Natural killer cell treated with Interleukin-12 subunit alpha and Interleukin-12 subunit beta and Interleukin-15 and Interleukin-18, amount 100 ng/mL, for 72 hours (primary cell): Measurements from ENCODE around the gene USP17L28. TPM values are rescaled to one million over a fixed set of nuclear protein-coding genes. Genes with fewer than 3 reads are reported as not detected.
A peak's percentile ranks its signal among the peaks of the same experiment; 100 is the strongest.
"Not testable (repeated sequence)": the region's sequence is repeated elsewhere in the genome, so short reads cannot be mapped to it uniquely, and the experiment has no call there.

Experiments used
- ATAC-seq, 2 donors: fragments of 150-1000 bp; cut with Tn5 transposase in 1 of 2; sonication (Bioruptor Pico), chemical (Tn5 transposase) in 1 of 2; 2 replicates each; pipeline ENCODE4 v1.10.0; 2021
- DNase-seq: peaks from one replicate; pipeline ENCODE4 v3.0.0; 2022; ENCODE audit warnings: low spot score
- H3K27ac Mint-ChIP-seq, 2 donors: 1 replicate in 1 of 2; 2 replicates in 1 of 2; pipeline ENCODE4 v1.8.0; 2022; ENCODE audit warnings: mixed read lengths in 2 of 2, mild to moderate bottlenecking in 1 of 2, moderate library complexity in 1 of 2
- H3K27me3 Mint-ChIP-seq, 2 donors: 1 replicate in 1 of 2; 2 replicates in 1 of 2; pipeline ENCODE4 v1.8.0; 2022; ENCODE audit warnings: mixed read lengths in 2 of 2
- H3K36me3 Mint-ChIP-seq: one replicate; pipeline ENCODE4 v1.8.0; 2022; ENCODE audit warnings: mixed read lengths
- H3K4me1 Mint-ChIP-seq, 2 donors: 1 replicate in 1 of 2; 2 replicates in 1 of 2; pipeline ENCODE4 v1.8.0; 2022; ENCODE audit warnings: low read depth in 2 of 2, mixed read lengths in 2 of 2, mild to moderate bottlenecking in 1 of 2
- H3K4me3 Mint-ChIP-seq: one replicate; pipeline ENCODE4 v1.8.0; 2022; ENCODE audit warnings: mixed read lengths
- H3K9me3 Mint-ChIP-seq: 2 replicates; pipeline ENCODE4 v1.8.0; 2022; ENCODE audit warnings: mixed read lengths
- total RNA-seq, 2 donors: library from RNA; stranded (reverse); gene quantifications; one replicate each; pipeline ENCODE4 v1.2.3, GENCODE V29; 2022

Gene USP17L28
- total RNA-seq: not detected

GRCh38 chr4:9348593-9348992, at the start of gene USP17L28:
Gene USP17L28, plus strand, starts transcription at chr4:9348893. Its CDS starts 0 bp downstream, at chr4:9348893.
- DNase-seq, H3K27me3 Mint-ChIP-seq, H3K27ac Mint-ChIP-seq, H3K36me3 Mint-ChIP-seq, H3K4me1 Mint-ChIP-seq, H3K9me3 Mint-ChIP-seq, ATAC-seq, H3K4me3 Mint-ChIP-seq: not testable (repeated sequence)

GRCh38 chr4:9324191-9324590, 24.5 kb upstream of the USP17L28 start:
- not testable (repeated sequence) for H3K9me3 Mint-ChIP-seq, ATAC-seq, H3K27ac Mint-ChIP-seq, H3K4me3 Mint-ChIP-seq, H3K27me3 Mint-ChIP-seq, H3K36me3 Mint-ChIP-seq, H3K4me1 Mint-ChIP-seq
- peak; percentile 58 for DNase-seq

- not testable (repeated sequence) for H3K27ac Mint-ChIP-seq, H3K27me3 Mint-ChIP-seq, H3K4me1 Mint-ChIP-seq, H3K9me3 Mint-ChIP-seq, H3K36me3 Mint-ChIP-seq, H3K4me3 Mint-ChIP-seq, DNase-seq, ATAC-seq
Observed at GRCh38 chr4:9324865-9325264, 23.8 kb upstream of the USP17L28 start, which contains the start of gene USP17L24. Gene USP17L24, plus strand, starts transcription at chr4:9325165. Its CDS starts 0 bp downstream, at chr4:9325165.

GRCh38 chr4:9329611-9330010, 19.1 kb upstream of the USP17L28 start, which contains the start of gene USP17L25:
Gene USP17L25, plus strand, starts transcription at chr4:9329911. Its CDS starts 0 bp downstream, at chr4:9329911.
- not testable (repeated sequence) for H3K27ac Mint-ChIP-seq, H3K4me3 Mint-ChIP-seq, H3K9me3 Mint-ChIP-seq, ATAC-seq, H3K4me1 Mint-ChIP-seq, H3K36me3 Mint-ChIP-seq, H3K27me3 Mint-ChIP-seq, DNase-seq

GRCh38 chr4:9334358-9334757, 14.3 kb upstream of the USP17L28 start, which contains the start of gene USP17L26:
Gene USP17L26, plus strand, starts transcription at chr4:9334658. Its CDS starts 0 bp downstream, at chr4:9334658.
- DNase-seq, H3K27me3 Mint-ChIP-seq, H3K27ac Mint-ChIP-seq, H3K4me1 Mint-ChIP-seq, H3K4me3 Mint-ChIP-seq, ATAC-seq, H3K36me3 Mint-ChIP-seq, H3K9me3 Mint-ChIP-seq: not testable (repeated sequence)

GRCh38 chr4:9339103-9339502, 9.6 kb upstream of the USP17L28 start, which contains the start of gene USP17L5:
Gene USP17L5, plus strand, starts transcription at chr4:9339403. Its CDS starts 0 bp downstream, at chr4:9339403.
- not testable (repeated sequence) for H3K4me1 Mint-ChIP-seq, ATAC-seq, H3K4me3 Mint-ChIP-seq, DNase-seq, H3K36me3 Mint-ChIP-seq, H3K27ac Mint-ChIP-seq, H3K9me3 Mint-ChIP-seq, H3K27me3 Mint-ChIP-seq

GRCh38 chr4:9343848-9344247, 4.8 kb upstream of the USP17L28 start, which contains the start of gene USP17L27:
Gene USP17L27, plus strand, starts transcription at chr4:9344148. Its CDS starts 0 bp downstream, at chr4:9344148.
- not testable (repeated sequence) for H3K4me1 Mint-ChIP-seq, DNase-seq, H3K4me3 Mint-ChIP-seq, H3K27me3 Mint-ChIP-seq, H3K27ac Mint-ChIP-seq, H3K36me3 Mint-ChIP-seq, ATAC-seq, H3K9me3 Mint-ChIP-seq

GRCh38 chr4:9350866-9351265, 2.2 kb downstream of the USP17L28 start:
- ATAC-seq, H3K27me3 Mint-ChIP-seq, H3K4me1 Mint-ChIP-seq, H3K36me3 Mint-ChIP-seq, H3K4me3 Mint-ChIP-seq, H3K27ac Mint-ChIP-seq, H3K9me3 Mint-ChIP-seq, DNase-seq: not testable (repeated sequence)

GRCh38 chr4:9353338-9353737, 4.6 kb downstream of the USP17L28 start, which contains the start of gene USP17L29:
Gene USP17L29, plus strand, starts transcription at chr4:9353638. Its CDS starts 0 bp downstream, at chr4:9353638.
- H3K36me3 Mint-ChIP-seq, H3K27ac Mint-ChIP-seq, H3K4me1 Mint-ChIP-seq, H3K27me3 Mint-ChIP-seq, H3K9me3 Mint-ChIP-seq, ATAC-seq, DNase-seq, H3K4me3 Mint-ChIP-seq: not testable (repeated sequence)

- not testable (repeated sequence) for DNase-seq, H3K9me3 Mint-ChIP-seq, H3K4me1 Mint-ChIP-seq, H3K27me3 Mint-ChIP-seq, H3K27ac Mint-ChIP-seq, ATAC-seq, H3K36me3 Mint-ChIP-seq, H3K4me3 Mint-ChIP-seq
Observed at GRCh38 chr4:9362829-9363228, 14.1 kb downstream of the USP17L28 start, which contains the start of gene USP17L30. Gene USP17L30, plus strand, starts transcription at chr4:9363129. Its CDS starts 0 bp downstream, at chr4:9363129.

GRCh38 chr4:9379881-9380280, 31.2 kb downstream of the USP17L28 start:
- not testable (repeated sequence) for H3K36me3 Mint-ChIP-seq, H3K27me3 Mint-ChIP-seq, DNase-seq, H3K9me3 Mint-ChIP-seq, H3K4me3 Mint-ChIP-seq, H3K27ac Mint-ChIP-seq, ATAC-seq, H3K4me1 Mint-ChIP-seq

GRCh38 chr4:9381012-9381534, 32.4 kb downstream of the USP17L28 start:
- H3K4me3 Mint-ChIP-seq, ATAC-seq, H3K4me1 Mint-ChIP-seq, H3K27ac Mint-ChIP-seq, H3K36me3 Mint-ChIP-seq, H3K9me3 Mint-ChIP-seq, H3K27me3 Mint-ChIP-seq: not testable (repeated sequence)
- peak; percentile 64 for DNase-seq

- Mint-ChIP-seq H3K27ac (no peak overlapping the region), H3K4me3 (no peak overlapping the region), H3K9me3 (no peaks in the 10 kb centered on the region), H3K27me3 (peaks cover 9 to 11% of the 10 kb centered on the region in 2 donors), H3K36me3 (no peaks in the 10 kb centered on the region), H3K4me1 (peaks cover 0 to 2% of the 10 kb centered on the region in 2 donors)
- ATAC-seq: no peak
- no peak for DNase-seq
Observed at GRCh38 chr4:9384126-9384525, 35.4 kb downstream of the USP17L28 start.

- not testable (repeated sequence) for H3K27me3 Mint-ChIP-seq, H3K9me3 Mint-ChIP-seq, DNase-seq, ATAC-seq, H3K27ac Mint-ChIP-seq, H3K4me3 Mint-ChIP-seq, H3K4me1 Mint-ChIP-seq, H3K36me3 Mint-ChIP-seq
Observed at GRCh38 chr4:9389001-9389400, 40.3 kb downstream of the USP17L28 start.
